ENCODE measurements around the gene GTF2F2. TPM values are rescaled to one million over a fixed set of nuclear protein-coding genes. Genes with fewer than 3 reads are reported as not detected.

The GTF2F2 gene
- total RNA-seq, 1 experiment from 2014 or later, result 21.7 TPM

GRCh38 chr13:45333251-45333976, 213.1 kb downstream of the GTF2F2 start:
- H3K4me1 ChIP-seq (ENCODE audit: control insufficient read depth, insufficient read depth, low read length), result peaks cover 33% of the 10 kb centered on the region
- in situ Hi-C loops (cut with HindIII; ENCODE audit: low pct_unique_long_range_greater_than_20kb, low sequenced_read_pairs) (no loop called here), intact Hi-C loops (cut with micrococcal nuclease; ENCODE audit: unreplicated experiment) (no loop called here)
- DNase-seq (ENCODE audit: low read depth, low spot score) (no peak), ATAC-seq (no peak)
- no peaks in the 10 kb centered on the region for H3K27me3 ChIP-seq (ENCODE audit: control insufficient read depth, insufficient read depth, low read length)
- H3K27ac ChIP-seq (ENCODE audit: low read length), result no peak overlapping the region
- H3K36me3 ChIP-seq (ENCODE audit: control insufficient read depth, insufficient read depth, low read length), result peaks cover 20% of the 10 kb centered on the region
- BruUV-seq (replicated peaks), result no TSS peak
- H3K4me3 ChIP-seq (ENCODE audit: low read depth in 2 of 2, low read length in 2 of 2), result no peak overlapping the region
- no peaks in the 10 kb centered on the region for H3K9me3 ChIP-seq (ENCODE audit: control insufficient read depth, insufficient read depth, low read depth, low read length)
- no peak for TF ChIP-seq CTCF (IDR thresholded peaks at IDR 0.05)
- TF ChIP-seq SIN3A (IDR thresholded peaks at IDR 0.05; ENCODE audit: borderline replicate concordance, insufficient read depth, low read depth, low read length), result no peak
- TF ChIP-seq POLR2AphosphoS5 (IDR thresholded peaks at IDR 0.05; ENCODE audit: low read depth, low read length), result no peak; the same call in 1 of the 2 replicates
- TF ChIP-seq REST (IDR thresholded peaks at IDR 0.05; ENCODE audit: insufficient read depth in 1 of 2, low read depth in 2 of 2, low read length in 1 of 2), result no peak
- TF ChIP-seq TCF7L2 (IDR thresholded peaks at IDR 0.05; ENCODE audit: low read depth, low read length), result no peak
- ChIA-PET CTCF (no interaction called here), POLR2A (no interaction called here)

Other genes starting within 250 kb of the GTF2F2 start
- gene NUFIP1, start 131.0 kb upstream of the GTF2F2 start, total RNA-seq (2021; ENCODE audit: unreplicated experiment), result 6.6 TPM
- gene GPALPP1, start 131.0 kb upstream of the GTF2F2 start, total RNA-seq (2021; ENCODE audit: unreplicated experiment), result 13.5 TPM
- gene KCTD4, start 80.5 kb downstream of the GTF2F2 start, total RNA-seq (2021; ENCODE audit: unreplicated experiment), result not detected
- gene TPT1, start 220.7 kb downstream of the GTF2F2 start, total RNA-seq (2021; ENCODE audit: unreplicated experiment), result 939 TPM

Measured in Panc1 (cell line).